GM21723 (cell line): ENCODE measurements around the gene BCDIN3D.
"Not testable (repeated sequence)": the region's sequence is repeated elsewhere in the genome, so short reads cannot be mapped to it uniquely, and the experiment has no call there.

Experiments used
- ATAC-seq: cut with Tn5 transposase; IDR thresholded peaks from one replicate; pipeline ENCODE4 v1.9.1; 2021; ENCODE audit warnings: mild to moderate bottlenecking, moderate library complexity; ENCODE audit not compliant: unreplicated experiment

BCDIN3D gene

GRCh38 chr12:49842519-49843352 is at the start of gene BCDIN3D:
BCDIN3D (minus strand) TSS chr12:49843106; CDS start chr12:49843087, 19 bp downstream.
- ATAC-seq = peak; percentile 75

GRCh38 chr12:49892084-49892731 is 49.3 kb upstream of the BCDIN3D start:
- ATAC-seq = no peak

GRCh38 chr12:49891476-49891875 is 48.6 kb upstream of the BCDIN3D start:
- no peak for ATAC-seq

- ATAC-seq = no peak
Measured at GRCh38 chr12:49891012-49891411, 48.1 kb upstream of the BCDIN3D start.

- no peak for ATAC-seq
Measured at GRCh38 chr12:49890096-49890461, 47.2 kb upstream of the BCDIN3D start.

- ATAC-seq = no peak
Measured at GRCh38 chr12:49889361-49890095, 46.6 kb upstream of the BCDIN3D start.

- no peak for ATAC-seq
Measured at GRCh38 chr12:49888461-49889151, 45.7 kb upstream of the BCDIN3D start.

- no peak for ATAC-seq
Measured at GRCh38 chr12:49887536-49888401, 44.9 kb upstream of the BCDIN3D start.

GRCh38 chr12:49887091-49887490 is 44.2 kb upstream of the BCDIN3D start:
- no peak for ATAC-seq

- no peak for ATAC-seq
Measured at GRCh38 chr12:49885663-49886461, 43.0 kb upstream of the BCDIN3D start.

GRCh38 chr12:49885118-49885517 is 42.2 kb upstream of the BCDIN3D start:
- no peak for ATAC-seq

GRCh38 chr12:49882851-49883464 is 40.1 kb upstream of the BCDIN3D start:
- ATAC-seq = no peak

- no peak for ATAC-seq
Measured at GRCh38 chr12:49882248-49882850, 39.4 kb upstream of the BCDIN3D start.

GRCh38 chr12:49881415-49882247 is 38.7 kb upstream of the BCDIN3D start:
- ATAC-seq = no peak

- no peak for ATAC-seq
Measured at GRCh38 chr12:49880756-49881414, 38.0 kb upstream of the BCDIN3D start.

- not testable (repeated sequence) for ATAC-seq
Measured at GRCh38 chr12:49879065-49879464, 36.2 kb upstream of the BCDIN3D start.

GRCh38 chr12:49878021-49878420 is 35.1 kb upstream of the BCDIN3D start:
- ATAC-seq = no peak
